T-cell (primary cell): Measurements from ENCODE around the gene TNFAIP3. TPM values are rescaled to one million over a fixed set of nuclear protein-coding genes. Genes with fewer than 3 reads are reported as not detected.
"Not testable (repeated sequence)": the region's sequence is repeated elsewhere in the genome, so short reads cannot be mapped to it uniquely, and the experiment has no call there.

Source experiments
- ATAC-seq, 4 experiments: fragments of 200-7000 bp in 3 of 4; fragments of 150-1000 bp in 1 of 4; cut with Tn5 transposase; replicated peaks in 1 of 4; 1 replicate in 3 of 4; 2 replicates in 1 of 4; pipeline ENCODE4 v1.10.0; 2021; ENCODE audit warnings: moderate library complexity in 3 of 4, mild to moderate bottlenecking in 2 of 4, moderate number of reproducible peaks in 1 of 4
- CTCF ChIA-PET, 2 donors: fragments of 300-600 bp; sonication (Branson Sonifier 250); formaldehyde crosslinking; loops; one replicate each; lab custom pipeline; 2022; ENCODE audit warnings: antibody characterized with exemption in 2 of 2; lab: Charles Lee
- POLR2A ChIA-PET, 2 donors: fragments of 300-600 bp; sonication (Branson Sonifier 250); formaldehyde crosslinking; loops; one replicate each; lab custom pipeline; 2022; ENCODE audit warnings: antibody characterized with exemption in 2 of 2; lab: Charles Lee
- DNase-seq, 35 experiments: peaks; one replicate each; pipeline versions ENCODE4 v3.0.0 to v3.0.0-alpha.2; 2013 to 2023
- H3K27ac ChIP-seq: one replicate; pipeline ENCODE4 v1.5.1; 2013; ENCODE audit warnings: low read length
- H3K27me3 ChIP-seq, 2 experiments: replicated peaks in 1 of 2; 1 replicate in 1 of 2; 2 replicates in 1 of 2; pipeline versions ENCODE4 v1.6.1 to v1.7.0; 2013; ENCODE audit warnings: low read length in 1 of 2, mixed read lengths in 1 of 2; ENCODE audit not compliant: control insufficient read depth in 2 of 2, insufficient read depth in 2 of 2; ENCODE audit errors: extremely low read depth in 1 of 2
- H3K36me3 ChIP-seq, 2 donors: 1 replicate in 1 of 2; 2 replicates in 1 of 2; pipeline versions ENCODE4 v1.6.1 to v1.7.0; 2013; ENCODE audit warnings: low read length in 1 of 2; ENCODE audit not compliant: control insufficient read depth in 2 of 2, insufficient read depth in 1 of 2; ENCODE audit errors: extremely low read depth in 1 of 2
- H3K4me1 ChIP-seq, 2 experiments: 1 replicate in 1 of 2; 2 replicates in 1 of 2; pipeline versions ENCODE4 v1.6.1 to v1.7.0; 2013; ENCODE audit warnings: low read length in 2 of 2, mixed read lengths in 1 of 2; ENCODE audit not compliant: insufficient read depth in 2 of 2, control insufficient read depth in 1 of 2; ENCODE audit errors: extremely low read depth in 1 of 2
- H3K4me3 ChIP-seq, 2 donors: 1 replicate in 1 of 2; 2 replicates in 1 of 2; pipeline versions ENCODE4 v1.5.1 to v1.7.0; 2013; ENCODE audit warnings: mild to moderate bottlenecking in 2 of 2, low read length in 1 of 2, moderate library complexity in 1 of 2; ENCODE audit not compliant: control insufficient read depth in 1 of 2; ENCODE audit errors: extremely low read depth in 1 of 2
- H3K9me3 ChIP-seq: 2 replicates; pipeline ENCODE4 v1.7.0; 2013
- H3K27ac Mint-ChIP-seq, 2 donors: one replicate each; pipeline ENCODE4 v1.8.0; 2020 to 2021; ENCODE audit warnings: mild to moderate bottlenecking in 2 of 2, mixed read lengths in 2 of 2
- H3K27me3 Mint-ChIP-seq, 2 donors: one replicate each; pipeline ENCODE4 v1.8.0; 2021 to 2022; ENCODE audit warnings: mixed read lengths in 2 of 2
- H3K36me3 Mint-ChIP-seq: one replicate; pipeline ENCODE4 v1.8.0; 2021; ENCODE audit warnings: mixed read lengths
- H3K4me1 Mint-ChIP-seq, 3 donors: one replicate each; pipeline ENCODE4 v1.8.0; 2020 to 2022; ENCODE audit warnings: mixed read lengths in 3 of 3, mild to moderate bottlenecking in 1 of 3
- H3K4me3 Mint-ChIP-seq, 3 donors: one replicate each; pipeline ENCODE4 v1.8.0; 2020 to 2022; ENCODE audit warnings: mild to moderate bottlenecking in 3 of 3, mixed read lengths in 3 of 3, moderate library complexity in 3 of 3
- H3K9me3 Mint-ChIP-seq, 3 donors: one replicate each; pipeline ENCODE4 v1.8.0; 2020 to 2022; ENCODE audit warnings: mixed read lengths in 3 of 3
- WGBS: methylation state at CpG from one replicate; pipeline ENCODE4 v1.1.5; 2013; ENCODE audit warnings: missing lambda C conversion rate; ENCODE audit not compliant: insufficient coverage; 5-methylcytosine and 5-hydroxymethylcytosine counted together
- total RNA-seq, 35 experiments: library from RNA in 6 of 35; stranded (reverse) in 6 of 35; fragments of 120-200 nt in 1 of 35; gene quantifications; one replicate each; pipeline versions ENCODE4 v1.2.1 to v1.2.4 and lab custom pipeline; 2013 to 2026

The TNFAIP3 gene
- total RNA-seq, 5 donors from 2014 or later (not counting 1 experiment from before 2014, with no cell fraction given), result 109 to 2,994 (median 145) TPM

GRCh38 chr6:137844773-137845172, 22.3 kb upstream of the TNFAIP3 start:
- H3K4me1 Mint-ChIP-seq, CTCF ChIA-PET, H3K4me1 ChIP-seq, H3K4me3 Mint-ChIP-seq, H3K27ac Mint-ChIP-seq, POLR2A ChIA-PET, H3K36me3 ChIP-seq, H3K4me3 ChIP-seq, DNase-seq, H3K9me3 ChIP-seq, H3K27me3 Mint-ChIP-seq, ATAC-seq, H3K27ac ChIP-seq, H3K27me3 ChIP-seq: not testable (repeated sequence)
- Mint-ChIP-seq H3K36me3 (peaks cover 21% of the 10 kb centered on the region), H3K9me3 (peaks cover 16 to 25% (median 22%) of the 10 kb centered on the region in 3 donors)
- WGBS, result 100% methylated on average over 1 of the region's 7 CpGs

DNA sequence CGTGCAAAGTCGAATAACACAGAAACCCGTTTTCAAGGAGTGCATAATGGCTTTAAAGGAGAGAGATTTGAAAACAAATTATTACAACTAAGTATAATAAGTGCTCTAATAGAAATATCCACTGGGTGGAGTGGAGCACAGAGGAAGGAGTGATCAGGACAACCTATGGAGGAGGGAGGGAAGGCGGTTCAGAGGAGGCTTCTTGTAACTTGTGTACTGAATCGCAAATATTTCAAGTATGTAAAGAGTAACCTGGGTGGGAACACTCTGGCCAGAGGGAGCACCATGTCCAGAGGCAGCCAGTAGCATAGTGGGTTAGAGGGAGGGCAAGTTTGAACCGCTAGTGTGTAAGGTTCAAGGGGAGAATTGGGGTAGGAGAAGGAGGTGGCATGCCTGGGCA, 21.6 kb upstream of the TNFAIP3 start:
- no peaks in the 10 kb centered on the region for H3K4me1 Mint-ChIP-seq
- Histone ChIP-seq H3K27me3 (no peaks in the 10 kb centered on the region), H3K9me3 (peaks cover under 1% of the 10 kb centered on the region), H3K27ac (no peak overlapping the region), H3K4me3 (no peak overlapping the region), H3K36me3 (no peaks in the 10 kb centered on the region), H3K4me1 (peaks cover 0 to 5% of the 10 kb centered on the region in 2 experiments)
- H3K27me3 Mint-ChIP-seq, result no peaks in the 10 kb centered on the region
- no peak for DNase-seq
- ATAC-seq, result no peak
- WGBS, result 100% methylated on average over 3 of the region's 6 CpGs
- H3K9me3 Mint-ChIP-seq, result peaks cover 9 to 19% (median 16%) of the 10 kb centered on the region in 3 donors
- no peak overlapping the region for H3K4me3 Mint-ChIP-seq
- CTCF ChIA-PET, result no interaction called here
- H3K27ac Mint-ChIP-seq, result no peak overlapping the region
- POLR2A ChIA-PET, result no interaction called here
- peaks cover 15% of the 10 kb centered on the region for H3K36me3 Mint-ChIP-seq

- H3K4me3 ChIP-seq, result no peak overlapping the region
Measured at GRCh38 chr6:137846274-137846673, 20.8 kb upstream of the TNFAIP3 start.

GRCh38 chr6:137846772-137847313, 20.2 kb upstream of the TNFAIP3 start:
- ChIA-PET POLR2A (no interaction called here), CTCF (no interaction called here)
- H3K27ac Mint-ChIP-seq, result no peak overlapping the region
- H3K4me1 ChIP-seq, result peaks cover 0 to 5% of the 10 kb centered on the region in 2 experiments
- peaks cover 0 to 4% (median 4%) of the 10 kb centered on the region in 3 donors for H3K4me1 Mint-ChIP-seq
- no peaks in the 10 kb centered on the region for H3K9me3 ChIP-seq
- 58% methylated on average over 5 of the region's 7 CpGs for WGBS
- no peak overlapping the region for H3K4me3 ChIP-seq
- no peak overlapping the region for H3K27ac ChIP-seq
- peaks cover 13% of the 10 kb centered on the region for H3K36me3 Mint-ChIP-seq
- no peak overlapping the region for H3K4me3 Mint-ChIP-seq
- no peaks in the 10 kb centered on the region for H3K36me3 ChIP-seq
- peak in 2 of 35 experiments; percentile 14 to 53 for DNase-seq
- ATAC-seq, result no peak
- peaks cover 0 to 5% (median 4%) of the 10 kb centered on the region in 3 donors for H3K9me3 Mint-ChIP-seq
- no peaks in the 10 kb centered on the region for H3K27me3 ChIP-seq
- no peaks in the 10 kb centered on the region for H3K27me3 Mint-ChIP-seq

More at GRCh38 chr6:137846274-137846673, 20.8 kb upstream of the TNFAIP3 start:
- Histone ChIP-seq H3K9me3 (no peaks in the 10 kb centered on the region), H3K27me3 (no peaks in the 10 kb centered on the region), H3K27ac (no peak overlapping the region), H3K36me3 (no peaks in the 10 kb centered on the region), H3K4me1 (peaks cover 0 to 5% of the 10 kb centered on the region in 2 experiments)
- H3K27me3 Mint-ChIP-seq, result no peaks in the 10 kb centered on the region
- CTCF ChIA-PET, result no interaction called here
- peaks cover 14% of the 10 kb centered on the region for H3K36me3 Mint-ChIP-seq
- no peak for ATAC-seq
- 100% methylated on average over 6 of the region's 6 CpGs for WGBS
- H3K9me3 Mint-ChIP-seq, result peaks cover under 1 to 10% (median 10%) of the 10 kb centered on the region in 3 donors
- H3K4me1 Mint-ChIP-seq, result peaks cover 0 to under 1% (median 0%) of the 10 kb centered on the region in 3 donors
- POLR2A ChIA-PET, result no interaction called here
- H3K4me3 Mint-ChIP-seq, result no peak overlapping the region
- no peak for DNase-seq
- H3K27ac Mint-ChIP-seq, result no peak overlapping the region

- H3K4me1 Mint-ChIP-seq, result peaks cover 0 to 5% (median 4%) of the 10 kb centered on the region in 3 donors
- DNase-seq (no peak), ATAC-seq (no peak)
- no peak overlapping the region for H3K4me3 Mint-ChIP-seq
- WGBS, result 88% methylated on average over 2 of the region's 5 CpGs
- peaks cover 8% of the 10 kb centered on the region for H3K36me3 Mint-ChIP-seq
- no peak overlapping the region for H3K4me3 ChIP-seq
- no peaks in the 10 kb centered on the region for H3K27me3 ChIP-seq
- H3K4me1 ChIP-seq, result peaks cover 0 to 5% of the 10 kb centered on the region in 2 experiments
- no peaks in the 10 kb centered on the region for H3K36me3 ChIP-seq
- no peak overlapping the region for H3K27ac Mint-ChIP-seq
- POLR2A ChIA-PET, result no interaction called here
- no peak overlapping the region for H3K27ac ChIP-seq
- no peaks in the 10 kb centered on the region for H3K9me3 Mint-ChIP-seq
- CTCF ChIA-PET, result interaction anchor here (0.5 kb wide), 2 partner anchors 23 to 1305 kb away, joined by 5 to 10 read pairs; no protein-coding TSS in a partner anchor
- no peaks in the 10 kb centered on the region for H3K9me3 ChIP-seq
- H3K27me3 Mint-ChIP-seq, result no peaks in the 10 kb centered on the region
Measured at GRCh38 chr6:137847748-137848147, 19.3 kb upstream of the TNFAIP3 start.

DNA sequence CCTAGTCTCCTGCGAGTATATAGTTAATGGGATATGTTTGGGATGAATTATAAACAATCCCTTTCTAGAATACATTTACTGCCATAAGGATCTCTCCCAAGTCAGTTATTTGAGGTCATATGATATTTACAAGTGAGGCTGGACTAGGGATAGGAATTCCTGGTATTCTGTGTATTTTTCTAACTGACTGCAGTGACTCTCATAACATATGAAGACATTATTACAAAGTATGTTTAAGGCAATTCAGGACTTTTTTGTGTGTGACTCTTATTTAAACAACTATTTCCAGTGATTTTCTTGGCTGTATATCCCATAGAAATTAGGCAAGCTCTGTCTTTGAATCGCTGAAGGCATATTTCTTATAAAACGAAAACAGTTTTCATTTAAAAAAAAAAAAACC, 18.4 kb upstream of the TNFAIP3 start:
- no peaks in the 10 kb centered on the region for H3K27me3 ChIP-seq
- H3K4me1 Mint-ChIP-seq, result peaks cover 0 to 5% (median 4%) of the 10 kb centered on the region in 3 donors
- H3K27ac ChIP-seq, result no peak overlapping the region
- WGBS, result no CpG with 5 or more reads among the region's 3 CpGs
- no peaks in the 10 kb centered on the region for H3K27me3 Mint-ChIP-seq
- H3K4me3 Mint-ChIP-seq, result no peak overlapping the region
- H3K9me3 Mint-ChIP-seq, result no peaks in the 10 kb centered on the region
- no peaks in the 10 kb centered on the region for H3K36me3 ChIP-seq
- ATAC-seq (no peak), DNase-seq (no peak)
- H3K9me3 ChIP-seq, result no peaks in the 10 kb centered on the region
- ChIA-PET CTCF (interaction anchor here in 1 of 2 donors (0.6 kb wide), 1 partner anchor 190 kb away, joined by 3 read pairs; no protein-coding TSS in a partner anchor), POLR2A (interaction anchor here (0.6 to 1.0 kb wide), 5 partner anchors 12 to 631 kb away, joined by 3 to 6 read pairs (median 4); no protein-coding TSS in a partner anchor)
- no peak overlapping the region for H3K4me3 ChIP-seq
- H3K27ac Mint-ChIP-seq, result no peak overlapping the region
- H3K4me1 ChIP-seq, result peaks cover 0 to 5% of the 10 kb centered on the region in 2 experiments
- peaks cover under 1% of the 10 kb centered on the region for H3K36me3 Mint-ChIP-seq
